GM12891 (cell line): ENCODE results near the gene RAB13.

Source experiments
- DNase-seq: peaks from one replicate; pipeline ENCODE4 v3.0.0; 2011; ENCODE audit warnings: low spot score; ENCODE audit not compliant: insufficient read length
- FAIRE-seq: peaks from 2 replicates; lab custom pipeline; 2011; peaks lifted over from hg19 to GRCh38; lab: Jason Lieb, UNC
- PAX5 ChIP-seq: IDR thresholded peaks from 2 replicates; pipeline ENCODE4 v1.6.1; 2011; ENCODE audit warnings: low read length, moderate library complexity, mild to moderate bottlenecking; ENCODE audit not compliant: insufficient read depth, severe bottlenecking
- POLR2A ChIP-seq: IDR thresholded peaks from 2 replicates; pipeline ENCODE4 v1.6.1; 2011; ENCODE audit warnings: low read depth, low read length, control low read depth
- POLR2AphosphoS5 ChIP-seq: IDR thresholded peaks from 2 replicates; pipeline ENCODE4 v1.6.1; 2011; ENCODE audit warnings: low read depth, low read length, control low read depth
- POU2F2 ChIP-seq: IDR thresholded peaks from 2 replicates; pipeline ENCODE4 v1.6.1; 2011; ENCODE audit warnings: low read depth, mild to moderate bottlenecking, control low read depth, low read length, moderate library complexity
- SPI1 ChIP-seq: IDR thresholded peaks from 2 replicates; pipeline ENCODE4 v1.6.1; 2011; ENCODE audit warnings: low read depth, low read length, control low read depth
- TAF1 ChIP-seq: IDR thresholded peaks from 2 replicates; pipeline ENCODE4 v1.6.1; 2011; ENCODE audit warnings: low read depth, low read length, control low read depth

RAB13 gene

GRCh38 chr1:153977250-153978240 lies 8.6 kb downstream of the RAB13 start, which contains the start of gene JTB:
Gene JTB (minus strand): TSS chr1:153977674. CDS start chr1:153977252, 422 bp downstream.
- FAIRE-seq (peak; percentile 90), DNase-seq (peak; percentile 88)
- no peak for TF ChIP-seq PAX5
- TF ChIP-seq POLR2AphosphoS5 = peak; percentile 85
- TF ChIP-seq SPI1 = no peak
- peak; percentile 75; the same call in 1 of the 2 replicates for TF ChIP-seq POLR2A
- TF ChIP-seq TAF1 = peak; percentile 83
- TF ChIP-seq POU2F2 = peak; percentile 10; the same call in 1 of the 2 replicates

GRCh38 chr1:153976819-153977249 lies 9.3 kb downstream of the RAB13 start:
- TF ChIP-seq PAX5 (no peak), POLR2A (no peak)
- FAIRE-seq = no peak
- DNase-seq = no peak

- peak; percentile 45; the same call in 1 of the 2 replicates for TF ChIP-seq POLR2A
- no peak for TF ChIP-seq TAF1
- no peak for TF ChIP-seq SPI1
- TF ChIP-seq POU2F2 = no peak
- peak; percentile 48; the same call in 1 of the 2 replicates for TF ChIP-seq POLR2AphosphoS5
- TF ChIP-seq PAX5 = no peak
- DNase-seq (no peak), FAIRE-seq (no peak)
Observed at GRCh38 chr1:153973525-153973924, 12.6 kb downstream of the RAB13 start.

- no peak for FAIRE-seq
- TF ChIP-seq POLR2A (peak; percentile 59; the same call in 1 of the 2 replicates), SPI1 (no peak)
- DNase-seq = no peak
Observed at GRCh38 chr1:153973071-153973470, 13.1 kb downstream of the RAB13 start.

- TF ChIP-seq PAX5 (no peak), SPI1 (no peak), POLR2AphosphoS5 (no peak), TAF1 (no peak), POLR2A (no peak), POU2F2 (no peak)
- FAIRE-seq = no peak
- DNase-seq = no peak
Observed at GRCh38 chr1:153970346-153970745, 15.8 kb downstream of the RAB13 start.

- no peak for FAIRE-seq
- DNase-seq = no peak
- TF ChIP-seq POLR2A (no peak), POLR2AphosphoS5 (no peak), PAX5 (no peak), POU2F2 (no peak), SPI1 (no peak), TAF1 (no peak)
Observed at GRCh38 chr1:153968972-153969371, 17.2 kb downstream of the RAB13 start.

- no peak for FAIRE-seq
- TF ChIP-seq TAF1 = no peak
- no peak for TF ChIP-seq POLR2A
- TF ChIP-seq SPI1 = no peak
- no peak for TF ChIP-seq POLR2AphosphoS5
- TF ChIP-seq PAX5 = no peak
- no peak for TF ChIP-seq POU2F2
- no peak for DNase-seq
Observed at GRCh38 chr1:153968408-153968807, 17.7 kb downstream of the RAB13 start.

- FAIRE-seq (no peak), DNase-seq (no peak)
- TF ChIP-seq POLR2A (no peak), POU2F2 (no peak), POLR2AphosphoS5 (no peak), TAF1 (no peak), PAX5 (no peak), SPI1 (no peak)
Observed at GRCh38 chr1:153968000-153968363, 18.2 kb downstream of the RAB13 start.

GRCh38 chr1:153967107-153967999 lies 18.8 kb downstream of the RAB13 start, which contains the start of gene CREB3L4:
Gene CREB3L4 (plus strand): TSS chr1:153967902. CDS start chr1:153968526, 624 bp downstream.
- FAIRE-seq (peak; percentile 91), DNase-seq (peak; percentile 80)
- TF ChIP-seq SPI1 (no peak), POLR2A (peak; percentile 71; the same call in 1 of the 2 replicates), POU2F2 (no peak), PAX5 (peak; percentile 39), TAF1 (peak; percentile 58), POLR2AphosphoS5 (peak; percentile 84)
